Tongue (tissue), 2 donors: ENCODE measurements around the gene TMEM145. TPM values are rescaled to one million over a fixed set of nuclear protein-coding genes. Genes with fewer than 3 reads are reported as not detected.

ENCODE experiments used
- DNase-seq: peaks from one replicate; pipeline ENCODE4 v3.0.0-alpha.2; 2015
- total RNA-seq: library from RNA; depleted of rRNA; stranded (reverse); fragments of >200 nt; gene quantifications from one replicate; pipeline ENCODE4 v1.2.3, GENCODE V29; 2014

The TMEM145 gene
- total RNA-seq, 1 donor from 2014 or later = not detected

- peak; percentile 78 for DNase-seq
These were observed 34.5 kb upstream of the TMEM145 start for GRCh38 chr19:42278452-42279154.

DNA sequence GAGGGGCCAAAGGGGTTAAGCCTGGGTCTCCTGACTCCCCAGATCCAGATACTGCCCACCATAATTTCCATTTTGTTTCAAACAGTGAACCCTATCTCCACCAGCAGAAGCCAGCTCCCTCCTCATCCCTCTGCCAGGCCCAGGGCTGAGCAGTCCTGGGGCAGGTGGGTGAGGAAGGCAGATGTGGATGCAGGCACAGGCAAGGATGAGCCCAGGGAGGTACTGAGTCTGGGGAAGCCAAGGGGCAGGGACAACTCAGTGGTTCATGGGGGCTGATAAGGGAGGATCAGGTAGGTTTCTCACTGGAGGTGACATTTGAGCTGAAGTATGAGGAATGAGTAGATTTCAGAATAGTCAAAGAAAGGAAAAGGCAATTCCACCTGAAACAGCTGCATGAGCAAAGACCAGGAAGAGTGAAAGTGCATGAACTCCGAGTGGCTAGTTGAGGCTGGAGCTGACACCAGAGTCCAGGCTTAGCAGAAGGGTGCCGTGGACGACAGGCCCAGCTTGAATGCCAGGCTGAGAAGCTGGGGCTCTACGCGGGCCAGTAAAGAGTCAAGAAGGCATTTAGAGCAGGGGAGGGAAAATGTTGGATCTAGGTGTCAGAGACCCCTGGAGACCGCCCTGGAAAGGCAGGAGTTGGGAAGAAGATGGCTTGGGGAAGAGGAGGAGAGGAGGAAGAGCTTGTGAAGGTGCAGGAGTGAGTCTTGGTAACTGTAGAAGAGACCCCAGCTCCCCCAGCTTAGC, 33.8 kb upstream of the TMEM145 start:
- DNase-seq = no peak

GRCh38 chr19:42279902-42280814, 33.0 kb upstream of the TMEM145 start:
- peak; percentile 97 for DNase-seq

- DNase-seq = no peak
These were observed 32.3 kb upstream of the TMEM145 start for GRCh38 chr19:42280815-42281145.

DNA sequence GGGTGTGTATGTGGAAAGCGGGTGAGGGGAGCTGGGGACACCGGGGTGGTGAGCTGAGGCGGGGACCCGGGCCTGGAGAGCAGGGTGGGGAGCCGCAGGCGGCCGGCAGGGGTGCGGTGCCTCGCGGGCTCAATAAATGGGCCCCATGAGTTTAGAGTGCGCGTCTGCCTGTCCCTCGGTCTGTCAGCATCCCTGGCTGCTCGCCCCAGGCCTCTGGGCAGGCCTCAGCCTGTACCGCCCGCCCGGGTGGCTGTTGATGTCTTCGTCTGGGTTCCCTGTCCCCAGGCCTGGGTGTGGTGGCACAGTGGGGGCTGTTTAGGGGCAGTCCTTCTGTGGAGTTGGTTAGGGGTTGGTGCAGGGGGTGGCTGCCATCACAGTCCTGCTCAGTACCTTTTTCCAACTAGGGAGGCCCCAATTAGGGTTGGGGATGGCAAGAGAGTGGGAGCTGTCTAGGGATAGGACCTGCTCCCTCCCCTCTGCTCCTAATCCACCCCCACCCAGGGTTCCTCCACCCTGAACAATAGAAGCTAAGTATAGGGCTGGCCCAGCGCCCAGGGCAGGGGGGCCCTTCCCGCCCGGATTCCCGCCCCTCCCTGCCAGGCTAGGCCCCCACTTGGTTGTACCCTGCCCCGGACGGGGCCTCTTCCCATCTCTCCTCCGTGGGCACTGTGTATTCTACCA, 31.8 kb upstream of the TMEM145 start:
- DNase-seq = peak; percentile 87

GRCh38 chr19:42281827-42282762, 31.0 kb upstream of the TMEM145 start:
- peak; percentile 53 for DNase-seq

- no peak for DNase-seq
These were observed 30.3 kb upstream of the TMEM145 start for GRCh38 chr19:42282819-42283187.

- peak; percentile 98 for DNase-seq
These were observed 29.7 kb upstream of the TMEM145 start for GRCh38 chr19:42283188-42284065.

DNA sequence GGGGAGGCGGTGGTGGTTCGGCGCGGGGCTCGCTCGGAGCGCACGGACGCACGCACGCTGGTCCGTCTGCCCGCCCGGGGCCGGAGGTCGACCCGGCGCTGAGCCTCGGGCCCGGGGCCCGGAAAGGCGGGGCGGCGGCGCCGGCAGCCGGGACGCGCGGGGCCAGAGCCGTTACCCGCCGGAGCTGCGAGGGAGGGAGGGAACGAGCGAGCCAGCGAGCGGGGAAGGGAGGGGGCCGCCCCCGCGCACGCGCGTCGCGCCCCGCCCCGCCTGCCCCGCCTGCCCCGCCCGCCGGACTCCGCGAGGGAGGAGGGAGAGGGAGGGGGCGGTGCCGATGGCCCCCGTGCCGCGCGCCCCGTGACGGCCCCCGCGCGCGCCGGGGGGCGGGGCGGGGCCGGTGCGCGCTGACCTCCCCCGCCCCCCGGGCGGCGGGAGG, 29.0 kb upstream of the TMEM145 start:
- DNase-seq = peak; percentile 91

DNA sequence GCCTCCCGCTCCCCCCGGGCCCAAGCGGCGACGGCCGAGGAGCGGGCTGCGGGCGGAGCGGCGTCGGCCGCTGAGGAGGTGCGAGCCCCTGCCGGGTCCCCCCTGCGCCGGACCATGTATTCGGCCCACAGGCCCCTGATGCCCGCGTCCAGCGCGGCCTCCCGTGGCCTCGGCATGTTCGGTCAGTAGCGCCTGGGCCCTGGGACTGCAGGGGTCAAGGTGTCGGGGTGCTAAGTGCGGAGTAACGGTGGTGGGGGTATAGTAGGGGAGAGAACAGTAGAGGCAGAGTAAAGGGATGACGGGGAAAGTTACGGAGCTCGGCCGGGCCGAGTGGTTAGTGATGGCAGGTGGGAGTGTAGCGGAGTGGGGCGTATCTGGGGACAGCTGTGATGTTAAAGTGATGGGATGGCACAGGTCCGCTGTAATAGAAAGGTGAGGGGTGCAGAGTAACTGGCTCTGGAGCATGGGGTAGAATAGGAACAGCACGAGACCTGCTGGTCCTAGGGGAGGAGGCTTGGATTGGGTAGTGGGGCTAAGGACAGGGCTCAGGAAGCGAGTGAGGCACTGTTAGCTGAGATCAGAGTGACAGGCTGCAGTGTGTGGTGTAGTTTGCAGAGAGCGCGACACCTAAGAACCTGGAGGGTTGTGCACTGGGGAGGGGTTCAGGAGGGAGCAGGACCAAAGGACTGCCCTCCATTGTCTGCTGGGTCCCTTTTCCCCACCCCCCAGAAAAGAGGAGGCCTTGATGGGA, 28.3 kb upstream of the TMEM145 start:
- DNase-seq = peak; percentile 38

- no peak for DNase-seq
These were observed 27.6 kb upstream of the TMEM145 start for GRCh38 chr19:42285541-42285941.

DNA sequence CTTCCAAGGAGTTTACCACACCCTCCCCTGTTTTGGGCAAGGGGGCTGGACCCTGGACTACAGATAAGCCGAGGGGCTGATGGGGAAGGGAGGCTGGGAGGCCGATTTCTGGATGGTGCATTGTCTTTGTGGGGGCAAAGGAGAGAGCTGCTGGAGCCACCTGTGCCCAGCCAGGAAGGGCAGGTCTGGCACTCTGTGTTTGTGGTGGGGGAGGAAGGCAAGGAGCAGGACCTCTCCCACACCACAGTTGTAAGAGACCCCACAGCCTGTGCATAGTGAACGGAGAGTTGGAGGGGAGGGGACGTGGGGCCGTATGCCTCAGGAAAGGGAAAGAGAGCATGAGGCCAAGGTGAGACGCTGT, 27.1 kb upstream of the TMEM145 start:
- no peak for DNase-seq

DNA sequence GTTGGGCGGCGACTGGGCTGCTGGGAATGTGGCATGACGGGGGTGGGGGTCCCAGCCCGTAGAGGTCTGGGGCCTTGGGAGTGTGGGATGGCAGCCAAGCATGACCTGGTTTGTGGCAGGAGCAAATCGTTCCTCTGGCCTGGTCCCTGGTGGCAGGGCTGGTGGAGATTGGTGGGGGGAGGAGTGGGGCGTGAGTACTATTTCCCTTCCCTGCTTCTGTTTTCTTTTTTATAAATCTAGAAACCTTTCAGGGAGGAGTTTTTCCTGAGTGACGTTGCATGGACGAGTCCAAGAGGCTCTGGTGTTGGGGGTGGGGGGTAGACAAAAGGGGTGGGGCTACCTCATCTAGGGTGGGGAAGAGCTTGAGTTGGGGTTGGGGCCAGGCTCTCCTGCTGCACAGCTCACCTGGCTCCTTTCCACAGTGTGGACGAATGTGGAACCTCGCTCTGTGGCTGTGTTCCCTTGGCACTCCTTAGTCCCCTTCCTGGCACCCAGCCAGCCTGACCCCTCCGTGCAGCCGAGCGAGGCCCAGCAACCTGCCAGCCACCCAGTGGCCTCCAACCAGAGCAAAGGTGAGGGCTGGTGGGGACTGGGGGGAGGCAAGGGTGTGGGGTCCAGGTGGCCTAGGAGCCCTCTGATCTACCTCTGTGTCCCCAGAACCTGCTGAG, 26.6 kb upstream of the TMEM145 start:
- DNase-seq = peak; percentile 73

DNA sequence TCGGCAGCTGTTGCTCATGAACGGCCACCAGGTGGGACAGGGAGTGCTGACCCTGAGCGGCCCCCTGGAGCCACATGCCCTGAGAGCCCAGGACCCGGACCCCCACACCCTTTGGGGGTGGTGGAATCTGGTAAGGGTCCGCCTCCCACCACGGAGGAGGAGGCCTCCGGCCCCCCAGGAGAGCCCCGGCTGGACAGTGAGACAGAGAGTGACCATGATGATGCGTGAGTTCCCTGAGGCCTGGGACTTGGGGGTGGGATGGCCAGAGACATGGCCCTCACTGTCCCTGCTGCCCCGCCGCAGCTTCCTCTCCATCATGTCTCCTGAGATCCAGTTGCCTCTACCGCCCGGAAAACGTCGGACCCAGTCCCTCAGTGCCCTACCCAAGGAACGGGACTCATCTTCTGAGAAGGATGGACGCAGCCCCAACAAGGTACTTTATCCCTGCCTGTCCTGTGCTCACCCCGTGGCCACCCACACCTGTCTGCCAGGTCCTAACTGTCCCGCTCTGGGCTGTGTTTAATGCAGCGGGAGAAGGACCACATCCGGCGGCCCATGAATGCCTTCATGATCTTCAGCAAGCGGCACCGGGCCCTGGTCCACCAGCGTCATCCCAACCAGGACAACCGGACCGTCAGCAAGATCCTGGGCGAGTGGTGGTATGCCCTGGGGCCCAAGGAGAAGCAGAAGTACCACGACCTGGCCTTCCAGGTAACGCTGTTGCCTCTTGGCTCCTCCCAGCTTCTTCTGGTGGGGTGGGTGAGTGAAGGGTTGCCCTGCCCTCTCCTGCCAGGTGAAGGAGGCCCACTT, 25.9 kb upstream of the TMEM145 start:
- no peak for DNase-seq

DNA sequence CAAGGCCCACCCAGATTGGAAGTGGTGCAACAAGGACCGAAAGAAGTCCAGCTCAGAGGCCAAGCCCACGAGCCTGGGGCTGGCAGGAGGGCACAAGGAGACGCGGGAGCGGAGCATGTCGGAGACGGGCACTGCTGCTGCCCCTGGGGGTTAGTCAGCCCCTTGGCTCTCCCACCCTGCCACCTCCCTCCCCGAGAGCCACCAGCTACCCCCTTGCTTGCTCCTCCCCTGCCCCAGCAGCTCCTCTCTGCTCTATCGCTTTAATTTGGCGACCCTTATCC, 25.3 kb upstream of the TMEM145 start:
- no peak for DNase-seq

DNA sequence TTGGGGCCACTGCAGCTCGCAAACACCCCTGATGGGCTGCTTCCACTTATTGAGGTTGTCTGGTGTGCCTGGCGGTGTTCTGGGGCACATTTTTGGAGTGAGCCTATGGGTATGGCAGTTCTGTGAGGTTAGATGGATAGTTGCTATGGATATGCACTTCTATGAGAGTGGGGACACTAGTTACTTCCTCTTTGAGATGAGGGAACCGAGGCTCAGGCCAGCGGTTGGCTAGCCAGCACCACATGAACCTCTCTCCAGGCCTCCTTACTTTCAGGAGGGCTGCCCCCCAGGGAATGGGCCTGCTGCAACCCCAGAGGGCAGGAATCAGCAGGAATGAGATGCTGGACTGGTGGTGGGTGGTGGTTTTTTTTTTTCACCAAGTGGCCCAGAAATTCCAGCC, 24.7 kb upstream of the TMEM145 start:
- DNase-seq = no peak

DNA sequence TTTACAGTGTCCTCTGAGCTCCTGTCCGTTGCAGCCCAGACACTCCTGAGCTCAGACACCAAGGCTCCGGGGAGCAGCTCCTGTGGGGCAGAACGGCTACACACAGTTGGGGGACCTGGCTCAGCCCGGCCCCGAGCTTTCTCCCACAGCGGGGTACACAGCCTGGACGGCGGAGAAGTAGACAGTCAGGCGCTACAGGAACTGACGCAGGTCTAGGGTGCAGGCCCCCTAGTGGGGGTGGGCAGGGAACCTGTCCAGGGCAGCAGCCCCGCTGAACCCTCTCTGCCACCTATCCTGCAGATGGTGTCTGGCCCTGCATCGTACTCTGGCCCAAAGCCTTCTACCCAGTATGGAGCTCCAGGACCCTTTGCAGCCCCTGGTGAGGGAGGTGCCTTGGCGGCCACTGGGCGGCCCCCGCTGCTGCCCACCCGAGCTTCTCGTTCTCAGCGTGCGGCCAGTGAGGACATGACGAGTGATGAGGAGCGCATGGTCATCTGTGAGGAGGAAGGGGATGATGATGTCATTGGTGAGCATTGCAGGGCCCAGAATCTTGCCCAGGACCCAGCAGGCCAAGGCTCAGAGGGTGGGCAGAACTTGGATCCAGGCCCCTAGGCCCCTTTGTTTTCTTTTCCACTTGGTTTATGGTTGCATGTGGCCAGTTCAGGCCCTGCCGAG, 24.1 kb upstream of the TMEM145 start:
- DNase-seq = no peak
